UCSD-AML1 (cell line): ENCODE results near the gene VAT1L.

Experiments used
- DNase-seq: peaks from one replicate; lab custom pipeline; 2025; ENCODE audit not compliant: unreplicated experiment; lab: John Stamatoyannopoulos, UW

VAT1L gene

GRCh38 chr16:77788181-77789084 is at the start of gene VAT1L:
Gene VAT1L (plus strand): TSS chr16:77788564. CDS start chr16:77788683, 119 bp downstream.
- no peak for DNase-seq

DNA sequence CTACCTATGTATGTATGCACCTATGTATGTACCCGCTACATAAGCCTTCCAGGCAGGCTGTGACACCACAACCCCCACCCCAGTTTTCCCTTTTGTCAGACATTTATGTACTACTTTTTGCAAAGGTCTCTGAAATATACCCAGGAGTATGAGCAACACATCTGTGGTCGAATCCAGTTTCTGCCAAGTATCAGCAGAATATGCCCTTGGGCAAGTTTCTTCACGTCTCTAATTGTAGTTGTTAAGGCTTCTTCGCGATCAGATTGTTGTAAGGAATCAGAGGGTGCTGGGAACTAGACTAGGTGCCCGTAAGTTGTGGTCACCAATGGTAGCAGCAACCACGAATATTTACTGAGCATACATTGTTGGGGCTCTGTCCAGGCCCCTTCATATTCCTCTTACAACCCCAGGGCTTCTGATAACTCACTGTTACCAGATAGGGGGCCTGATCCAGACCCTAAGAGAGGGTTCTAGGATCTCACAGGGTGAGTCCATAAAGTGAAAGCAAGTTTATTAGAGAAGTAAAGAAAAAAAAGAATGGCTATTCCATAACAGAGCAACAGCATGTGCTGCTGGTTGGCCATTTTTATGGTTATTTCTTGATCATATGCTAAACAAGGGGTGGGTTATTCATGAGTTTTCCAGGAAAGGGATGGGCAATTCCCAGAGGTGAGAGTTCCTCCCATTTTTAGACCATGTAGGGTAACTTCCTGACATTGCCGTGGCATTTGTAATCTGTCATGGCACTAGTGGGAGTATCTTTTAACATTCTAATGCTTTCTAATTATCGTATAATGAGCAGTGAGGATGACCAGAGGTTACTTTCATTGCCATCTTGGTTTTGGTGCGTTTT is 49.4 kb upstream of the VAT1L start:
- DNase-seq = no peak

GRCh38 chr16:77739559-77739892 is 48.8 kb upstream of the VAT1L start:
- no peak for DNase-seq

- no peak for DNase-seq
Observed at GRCh38 chr16:77744141-77744540, 44.2 kb upstream of the VAT1L start.

GRCh38 chr16:77745972-77746371 is 42.4 kb upstream of the VAT1L start:
- DNase-seq = no peak

- DNase-seq = no peak
Observed at GRCh38 chr16:77748421-77749005, 39.9 kb upstream of the VAT1L start.

DNA sequence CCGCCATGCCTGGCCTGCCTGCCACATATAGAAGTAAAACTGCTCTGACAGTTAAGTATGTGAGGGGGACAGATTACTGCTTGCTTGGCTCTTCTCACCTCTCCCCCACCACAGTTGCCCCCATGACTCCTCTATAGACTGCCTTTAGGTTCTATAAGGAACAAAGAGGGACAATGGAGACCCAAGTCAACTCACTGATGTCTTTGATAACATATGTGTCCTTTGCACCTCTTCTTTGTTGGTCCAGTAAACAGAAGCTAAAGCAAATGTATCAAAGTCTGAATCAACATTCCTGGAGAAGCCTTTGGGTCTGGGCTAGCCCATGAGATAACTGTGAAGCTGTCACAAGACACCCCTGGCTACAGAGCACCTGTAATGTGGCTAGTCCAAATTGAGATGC is 38.9 kb upstream of the VAT1L start:
- DNase-seq = no peak

DNA sequence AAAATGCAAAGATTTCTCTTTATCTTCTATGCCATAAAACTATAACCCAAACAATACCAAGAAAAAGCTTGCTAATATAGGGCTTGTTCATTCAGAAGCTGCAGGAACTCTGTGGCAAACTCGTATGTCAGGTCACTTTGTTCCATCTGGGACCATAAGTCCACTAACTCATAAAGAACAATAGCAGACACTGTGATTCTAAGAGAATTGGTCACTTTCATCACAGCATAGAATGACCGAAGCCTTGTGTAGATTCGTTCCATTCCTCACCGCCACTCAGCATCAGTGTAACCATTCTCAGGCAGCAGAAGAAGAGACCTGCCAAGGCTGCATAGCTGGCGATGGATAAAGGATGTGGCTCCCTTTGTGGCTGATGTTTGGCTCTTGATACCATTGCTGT is 30.3 kb upstream of the VAT1L start:
- no peak for DNase-seq

DNA sequence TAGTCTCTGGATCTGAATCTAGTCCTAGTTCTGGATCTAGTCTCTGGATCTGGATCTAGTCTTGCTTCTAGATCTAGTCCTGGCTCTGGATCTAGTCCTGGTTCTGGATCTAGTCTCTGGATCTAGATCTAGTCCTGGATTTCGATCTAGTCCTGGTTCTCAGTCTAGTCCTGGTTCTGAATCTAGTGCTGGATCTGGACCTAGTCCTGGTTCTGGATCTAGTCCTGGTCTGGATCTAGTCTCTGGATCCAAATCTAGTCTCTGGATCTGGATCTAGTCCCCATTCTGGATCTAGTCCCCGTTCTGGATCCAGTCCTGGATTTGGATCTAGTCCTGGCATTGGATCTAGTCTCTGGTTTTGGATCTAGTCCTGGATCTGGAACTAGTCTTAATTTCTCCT is 29.9 kb upstream of the VAT1L start:
- DNase-seq = no peak

- no peak for DNase-seq
Observed at GRCh38 chr16:77759201-77759600, 29.2 kb upstream of the VAT1L start.

DNA sequence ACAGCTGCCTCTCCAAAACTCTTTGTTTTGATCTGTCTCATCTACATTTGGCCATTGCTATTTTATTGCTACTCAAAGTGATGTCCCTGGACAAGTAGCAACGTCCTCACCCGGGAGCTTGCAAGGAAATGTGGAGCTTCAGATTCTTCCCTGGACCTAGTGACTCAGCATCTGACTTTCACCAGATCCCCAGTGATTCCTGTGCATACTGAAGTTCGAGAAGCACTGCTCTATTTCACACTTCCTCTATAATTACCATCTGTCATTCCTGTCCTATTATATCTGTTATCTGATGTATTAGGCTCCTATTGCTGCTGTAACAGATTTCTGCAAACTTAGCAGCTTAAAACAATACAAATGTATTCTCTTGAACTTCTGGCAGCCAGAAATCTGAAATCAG is 28.5 kb upstream of the VAT1L start:
- DNase-seq = no peak

DNA sequence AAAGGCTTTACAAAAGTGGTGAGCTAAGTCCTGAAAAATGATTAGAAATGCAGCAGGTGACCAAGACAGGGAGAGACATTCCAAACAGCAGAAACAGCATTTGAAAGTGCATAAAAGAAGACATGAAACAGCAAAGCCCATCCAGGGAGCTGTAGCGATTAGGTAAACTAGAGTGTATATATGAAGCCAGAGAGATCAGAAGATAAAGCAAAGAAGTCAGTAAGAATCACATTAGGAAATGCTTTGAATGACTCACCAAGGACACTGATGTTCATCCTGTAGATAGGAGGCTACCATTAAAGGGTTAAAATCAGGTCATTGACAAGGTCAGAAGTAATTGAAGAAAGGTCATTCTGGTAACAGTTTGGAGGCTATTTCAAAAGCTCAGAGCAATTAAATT is 27.6 kb upstream of the VAT1L start:
- no peak for DNase-seq

DNA sequence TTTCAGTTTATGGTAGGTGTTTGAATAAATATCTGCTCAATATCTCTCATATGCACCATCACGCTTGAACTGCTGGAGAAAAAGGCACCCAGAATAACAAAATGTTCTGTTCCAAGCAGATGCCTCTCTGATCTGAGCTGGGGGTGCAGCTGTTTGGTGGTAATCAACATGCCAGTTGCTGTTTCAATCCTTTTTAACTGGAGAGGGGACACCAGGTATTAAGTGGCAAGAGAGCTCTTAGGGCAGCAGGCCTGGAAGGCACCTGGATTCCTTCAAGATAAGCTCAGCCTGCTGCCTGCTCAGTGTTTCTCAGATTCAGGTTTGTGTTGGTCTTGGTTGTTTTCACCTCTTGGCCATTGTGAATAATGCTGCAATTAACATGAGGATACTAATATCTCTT is 27.2 kb upstream of the VAT1L start:
- DNase-seq = no peak

DNA sequence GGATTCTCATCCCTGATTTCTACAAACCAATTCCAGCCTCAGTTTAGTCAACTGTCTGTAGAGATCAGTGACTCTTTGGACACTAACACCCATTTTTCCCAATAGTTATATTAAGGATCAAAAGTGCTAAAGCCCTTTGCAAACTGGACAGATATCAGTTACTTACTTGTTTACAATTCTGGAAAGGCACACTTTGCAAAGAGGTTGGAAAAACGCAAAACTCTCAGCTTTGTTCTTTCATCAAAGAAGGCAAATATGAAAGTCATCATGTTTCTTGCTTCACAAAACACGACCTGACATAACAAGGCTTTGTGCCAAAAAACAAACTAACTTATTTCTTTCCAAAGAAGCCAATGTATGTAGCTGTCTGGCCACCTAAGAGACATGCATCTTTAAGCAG is 26.1 kb upstream of the VAT1L start:
- no peak for DNase-seq

DNA sequence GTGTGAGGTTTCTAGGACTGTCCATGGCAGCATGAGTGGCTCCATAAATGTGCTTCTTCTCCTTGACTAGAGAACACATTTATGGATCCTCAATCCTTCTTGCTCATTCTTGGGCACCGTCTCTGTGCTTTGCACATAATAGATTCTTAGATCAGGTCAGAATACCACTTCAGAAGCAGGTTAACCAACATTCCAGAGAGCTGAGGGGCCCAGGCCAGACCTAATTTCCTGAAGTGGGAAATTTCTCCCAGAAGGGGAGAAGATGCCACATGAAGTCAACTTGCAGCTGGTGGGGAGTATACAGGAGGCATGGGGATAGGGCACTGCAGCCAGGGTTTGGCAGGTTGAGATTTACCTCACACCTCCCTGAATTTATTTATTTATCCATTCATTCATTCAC is 24.4 kb upstream of the VAT1L start:
- no peak for DNase-seq

DNA sequence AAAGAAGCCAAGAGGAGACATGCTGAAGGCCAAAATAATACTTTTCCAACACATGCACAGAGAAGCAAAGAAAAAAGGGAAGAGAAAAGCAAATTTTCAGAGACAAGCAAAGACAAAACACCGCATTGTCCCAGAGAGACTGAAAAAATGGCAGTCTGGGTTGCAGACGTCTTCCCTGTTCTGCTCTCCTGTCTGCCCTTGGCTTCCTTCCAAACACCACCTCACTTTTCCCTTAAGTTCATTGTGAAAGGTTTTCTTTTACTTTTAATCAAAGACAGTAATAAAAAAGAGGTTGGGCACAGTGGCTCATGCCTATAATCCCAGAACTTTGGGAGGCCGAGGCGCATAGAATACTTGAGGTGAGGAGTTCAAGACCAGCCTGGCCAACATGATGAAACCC is 21.2 kb upstream of the VAT1L start:
- DNase-seq = no peak

GRCh38 chr16:77767826-77768225 is 20.5 kb upstream of the VAT1L start:
- no peak for DNase-seq

GRCh38 chr16:77775911-77776909 is 12.2 kb upstream of the VAT1L start:
- DNase-seq = no peak

DNA sequence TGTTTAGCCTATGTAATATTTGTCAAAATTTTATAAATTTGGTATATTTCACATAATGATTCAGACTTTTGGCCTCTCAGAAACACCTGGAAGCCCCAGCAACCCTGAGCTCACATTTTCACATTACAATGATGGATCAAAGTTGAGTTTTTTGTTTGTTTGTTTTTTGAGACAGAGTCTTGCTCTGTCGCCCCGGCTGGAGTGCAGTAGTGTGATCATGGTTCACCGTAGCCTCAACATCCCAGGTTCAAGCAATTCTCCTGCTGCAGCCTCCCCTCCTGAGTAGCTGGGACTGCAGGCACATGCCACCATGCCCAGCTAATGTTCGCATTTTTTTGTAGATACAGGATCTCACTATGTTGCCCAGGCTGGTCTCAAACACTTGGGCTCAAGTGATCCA is 10.6 kb upstream of the VAT1L start:
- DNase-seq = no peak

- no peak for DNase-seq
Observed at GRCh38 chr16:77780378-77780837, 8.0 kb upstream of the VAT1L start.

DNA sequence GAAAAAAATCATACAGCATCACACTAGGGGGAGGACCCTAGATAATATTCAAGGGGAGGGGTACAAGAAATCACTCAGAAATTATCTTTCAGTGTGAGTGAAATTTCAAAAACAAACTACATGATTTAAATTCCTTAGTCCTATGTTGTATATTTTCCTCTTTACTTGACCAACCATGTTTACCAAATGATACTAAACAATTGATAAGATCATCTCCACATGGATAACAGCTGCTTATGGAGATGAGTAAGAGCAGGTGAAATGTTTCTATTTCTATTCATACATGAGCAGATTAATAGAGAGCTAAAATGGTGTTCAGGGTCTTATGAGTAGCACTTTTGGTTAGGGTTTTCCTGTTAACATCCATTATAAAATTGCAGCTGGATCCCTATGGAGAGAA is 7.3 kb upstream of the VAT1L start:
- no peak for DNase-seq
